ENCODE results near the gene SVIL.
"Not testable (repeated sequence)": the region's sequence is repeated elsewhere in the genome, so short reads cannot be mapped to it uniquely, and the experiment has no call there.

SVIL gene

GRCh38 chr10:29600067-29600466, 34.7 kb downstream of the SVIL start:
- DNase-seq = no peak

GRCh38 chr10:29598851-29599311, 35.9 kb downstream of the SVIL start:
- no peak for DNase-seq

GRCh38 chr10:29596826-29597225, 37.9 kb downstream of the SVIL start:
- DNase-seq = no peak

- DNase-seq = no peak
Observed at GRCh38 chr10:29596356-29596755, 38.4 kb downstream of the SVIL start.

- DNase-seq = no peak
Observed at GRCh38 chr10:29595636-29596225, 39.0 kb downstream of the SVIL start.

- DNase-seq = no peak
Observed at GRCh38 chr10:29595146-29595545, 39.6 kb downstream of the SVIL start.

- DNase-seq = no peak
Observed at GRCh38 chr10:29591651-29591968, 43.2 kb downstream of the SVIL start.

GRCh38 chr10:29590915-29591650, 43.7 kb downstream of the SVIL start:
- DNase-seq = no peak

GRCh38 chr10:29588629-29589421, 45.9 kb downstream of the SVIL start:
- no peak for DNase-seq

- not testable (repeated sequence) for DNase-seq
Observed at GRCh38 chr10:29587750-29588628, 46.8 kb downstream of the SVIL start.

- DNase-seq = not testable (repeated sequence)
Observed at GRCh38 chr10:29587102-29587749, 47.5 kb downstream of the SVIL start.

- no peak for DNase-seq
Observed at GRCh38 chr10:29586509-29586908, 48.3 kb downstream of the SVIL start.

- peak; percentile 8 for DNase-seq
Observed at GRCh38 chr10:29585488-29585976, 49.2 kb downstream of the SVIL start.

- no peak for DNase-seq
Observed at GRCh38 chr10:29584436-29584835, 50.3 kb downstream of the SVIL start.

GRCh38 chr10:29583674-29584073, 51.1 kb downstream of the SVIL start:
- DNase-seq = no peak

GRCh38 chr10:29582769-29583168, 52.0 kb downstream of the SVIL start:
- DNase-seq = not testable (repeated sequence)

- DNase-seq = no peak
Observed at GRCh38 chr10:29579455-29579970, 55.3 kb downstream of the SVIL start.

- no peak for DNase-seq
Observed at GRCh38 chr10:29578457-29578856, 56.3 kb downstream of the SVIL start.

- no peak for DNase-seq
Observed at GRCh38 chr10:29576681-29577080, 58.1 kb downstream of the SVIL start.

GRCh38 chr10:29575098-29575455, 59.7 kb downstream of the SVIL start:
- DNase-seq = no peak

- DNase-seq = not testable (repeated sequence)
Observed at GRCh38 chr10:29574212-29575097, 60.3 kb downstream of the SVIL start.

All from NCI-H2171 (cell line).